DOHH2 (cell line): ENCODE data around the gene SPN.

Experiments used
- H3F3A ChIP-seq: fragments of 200-600 bp; sonication (generic), shearing (Covaris generic); 2 replicates; pipeline ENCODE4 v1.6.0; 2016; ENCODE audit warnings: antibody characterized with exemption, mild to moderate bottlenecking; ENCODE audit not compliant: control insufficient read depth, insufficient read depth
- H3K27ac ChIP-seq: fragments of 200-600 bp; sonication (generic); 2 replicates; pipeline ENCODE4 v1.5.1; 2014; ENCODE audit warnings: low read depth, mild to moderate bottlenecking, low read length, moderate library complexity
- H3K27me3 ChIP-seq: fragments of 200-600 bp; sonication (generic); 2 replicates; pipeline ENCODE4 v1.6.1; 2014; ENCODE audit warnings: mild to moderate bottlenecking, low read length, mixed read lengths; ENCODE audit not compliant: control insufficient read depth
- H3K36me3 ChIP-seq: fragments of 200-600 bp; sonication (generic); 2 replicates; pipeline ENCODE4 v1.6.1; 2014; ENCODE audit warnings: mild to moderate bottlenecking, low read length, moderate library complexity, mixed read lengths; ENCODE audit not compliant: control insufficient read depth
- H3K4me1 ChIP-seq: fragments of 200-600 bp; sonication (generic); 2 replicates; pipeline ENCODE4 v1.6.1; 2014; ENCODE audit warnings: mild to moderate bottlenecking, low read length, mixed read lengths; ENCODE audit not compliant: control insufficient read depth
- H3K4me2 ChIP-seq: fragments of 200-600 bp; sonication (generic); 2 replicates; pipeline ENCODE4 v1.6.0; 2014; ENCODE audit warnings: mild to moderate bottlenecking, low read length, moderate library complexity
- H3K4me3 ChIP-seq: fragments of 200-600 bp; sonication (generic); 2 replicates; pipeline ENCODE4 v1.5.1; 2014; ENCODE audit warnings: mild to moderate bottlenecking, low read length, mixed read lengths
- H3K79me2 ChIP-seq: fragments of 200-600 bp; sonication (generic); 2 replicates; pipeline ENCODE4 v1.6.1; 2014; ENCODE audit warnings: mild to moderate bottlenecking, low read length, mixed read lengths; ENCODE audit not compliant: control insufficient read depth
- H3K9me2 ChIP-seq: fragments of 200-600 bp; sonication (generic); replicated peaks from 2 replicates; pipeline ENCODE4 v1.6.1; 2014; ENCODE audit warnings: mild to moderate bottlenecking, low read length, mixed read lengths; ENCODE audit not compliant: control insufficient read depth
- H3K9me3 ChIP-seq: fragments of 200-600 bp; sonication (generic); 2 replicates; pipeline ENCODE4 v1.6.1; 2014; ENCODE audit warnings: antibody characterized with exemption, low read length, mixed read lengths; ENCODE audit not compliant: control insufficient read depth, insufficient read depth
- H4K20me1 ChIP-seq: fragments of 200-600 bp; sonication (generic); 2 replicates; pipeline ENCODE4 v1.6.0; 2014; ENCODE audit warnings: low read depth, mild to moderate bottlenecking, antibody characterized with exemption, low read length, moderate library complexity; ENCODE audit not compliant: control insufficient read depth, insufficient read depth
- CTCF ChIP-seq: fragments of 200-600 bp; sonication (generic); IDR thresholded peaks from one replicate; pipeline ENCODE4 v1.5.1; 2014; ENCODE audit warnings: antibody characterized with exemption, mild to moderate bottlenecking, low read depth, low read length; ENCODE audit not compliant: poor library complexity, severe bottlenecking
- EZH2phosphoT487 ChIP-seq: fragments of 200-600 bp; sonication (generic); IDR thresholded peaks from 2 replicates; pipeline ENCODE4 v1.6.1; 2017; ENCODE audit warnings: borderline replicate concordance, mild to moderate bottlenecking, antibody characterized with exemption, low read length, moderate library complexity, mixed read lengths

Gene SPN

DNA sequence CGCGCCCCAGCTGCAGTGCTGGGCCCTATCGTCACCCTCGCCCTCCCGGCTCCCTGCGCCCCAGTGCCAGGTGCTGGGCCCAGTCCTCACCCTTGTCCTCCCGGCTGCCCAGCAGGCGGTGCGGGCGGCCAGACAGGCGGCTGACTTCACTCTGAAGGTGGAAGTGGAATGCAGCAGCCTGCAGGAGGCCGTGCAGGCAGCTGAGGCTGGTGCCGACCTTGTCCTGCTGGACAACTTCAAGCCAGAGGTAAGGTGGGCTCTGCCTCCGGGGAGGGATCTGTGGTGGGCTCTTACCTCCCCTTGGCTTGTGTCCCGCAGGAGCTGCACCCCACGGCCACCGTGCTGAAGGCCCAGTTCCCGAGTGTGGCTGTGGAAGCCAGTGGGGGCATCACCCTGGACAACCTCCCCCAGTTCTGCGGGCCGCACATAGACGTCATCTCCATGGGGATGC lies 33.9 kb downstream of the SPN start:
- Histone ChIP-seq H3F3A (peaks cover 6% of the 10 kb centered on the region), H3K9me2 (no peaks in the 10 kb centered on the region), H3K27me3 (no peaks in the 10 kb centered on the region), H3K4me1 (peaks cover 25% of the 10 kb centered on the region), H3K9me3 (no peaks in the 10 kb centered on the region), H3K36me3 (no peaks in the 10 kb centered on the region), H3K4me3 (no peak overlapping the region), H3K4me2 (no peak overlapping the region), H3K79me2 (no peaks in the 10 kb centered on the region), H4K20me1 (no peaks in the 10 kb centered on the region), H3K27ac (no peak overlapping the region)
- no peak for TF ChIP-seq EZH2phosphoT487
- no peak for TF ChIP-seq CTCF

GRCh38 chr16:29697391-29697790 lies 34.3 kb downstream of the SPN start:
- Histone ChIP-seq H3K9me2 (no peaks in the 10 kb centered on the region), H3K36me3 (no peaks in the 10 kb centered on the region), H3K27ac (no peak overlapping the region), H3K79me2 (no peaks in the 10 kb centered on the region), H3K27me3 (no peaks in the 10 kb centered on the region), H3K4me3 (no peak overlapping the region), H3K4me2 (no peak overlapping the region), H3F3A (peaks cover 10% of the 10 kb centered on the region), H3K4me1 (peaks cover 29% of the 10 kb centered on the region), H4K20me1 (no peaks in the 10 kb centered on the region), H3K9me3 (no peaks in the 10 kb centered on the region)
- TF ChIP-seq EZH2phosphoT487 (no peak), CTCF (no peak)

DNA sequence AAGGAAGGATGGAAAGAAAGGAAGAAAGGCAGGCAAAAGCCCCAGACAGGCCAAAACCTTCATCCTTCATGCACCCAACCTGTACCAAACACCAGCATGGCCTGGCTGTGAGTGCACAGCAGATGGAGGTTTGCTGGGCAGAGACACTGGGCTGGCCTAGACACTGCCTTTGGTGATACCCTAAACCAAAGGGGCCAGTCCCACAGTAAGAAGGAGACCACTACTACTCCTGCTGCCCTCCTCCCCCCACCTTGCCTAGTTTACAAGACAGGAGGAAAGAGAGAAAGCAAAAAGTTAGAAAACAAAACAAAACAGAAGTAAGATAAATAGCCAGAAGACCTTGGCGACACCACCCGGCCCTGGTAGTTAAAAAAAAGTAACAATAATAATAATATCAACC lies 35.0 kb downstream of the SPN start:
- Histone ChIP-seq H3K27me3 (no peaks in the 10 kb centered on the region), H4K20me1 (no peaks in the 10 kb centered on the region), H3K4me1 (peaks cover 36% of the 10 kb centered on the region), H3K9me2 (no peaks in the 10 kb centered on the region), H3K9me3 (no peaks in the 10 kb centered on the region), H3K79me2 (no peaks in the 10 kb centered on the region), H3K4me2 (no peak overlapping the region), H3K4me3 (no peak overlapping the region), H3K27ac (no peak overlapping the region), H3K36me3 (no peaks in the 10 kb centered on the region), H3F3A (peaks cover 11% of the 10 kb centered on the region)
- TF ChIP-seq EZH2phosphoT487 (no peak), CTCF (no peak)
